GM04504 (cell line): ENCODE results near the gene TC2N.
"Not testable (repeated sequence)": the region's sequence is repeated elsewhere in the genome, so short reads cannot be mapped to it uniquely, and the experiment has no call there.

Experiments used
- DNase-seq: peaks from one replicate; pipeline ENCODE4 v3.0.0-alpha.2; 2012; ENCODE audit warnings: low read depth

The TC2N gene

DNA sequence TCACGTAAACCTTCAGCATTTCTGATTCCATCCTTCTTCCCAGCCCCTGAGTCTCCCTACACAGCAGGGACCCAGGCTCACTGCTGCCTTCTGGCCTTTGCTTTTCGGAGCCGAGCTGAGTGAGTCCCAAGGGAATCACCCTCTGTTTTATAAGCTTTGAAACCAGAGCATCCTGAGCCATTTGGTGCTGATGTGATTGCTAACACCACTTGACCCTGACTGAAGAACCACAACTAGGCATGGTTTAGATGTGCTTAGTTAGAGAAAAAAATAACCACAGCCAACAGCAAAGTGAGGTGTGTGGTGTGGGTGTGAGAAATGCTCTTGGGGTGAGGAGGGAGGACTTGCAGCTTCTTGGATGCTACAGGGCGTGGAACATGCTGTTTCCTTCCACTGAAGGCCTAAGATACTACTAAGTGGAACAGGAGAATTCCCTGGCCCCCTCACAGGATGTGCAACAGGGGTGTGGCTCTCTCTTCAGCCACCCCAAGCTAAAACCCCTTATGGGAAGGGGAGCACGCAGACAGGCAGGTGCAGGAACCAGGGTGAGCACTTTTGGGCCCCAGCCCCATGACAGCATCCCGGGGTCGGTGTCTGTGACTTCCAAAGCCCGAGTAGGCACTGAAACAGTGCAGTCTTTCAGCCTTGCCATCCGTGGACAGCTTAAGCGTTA lies at the start of gene TC2N:
Gene TC2N (minus strand): TSS at position 221 of the 673 bp plus-strand sequence. CDS start 53,767 bp downstream, outside the sequence.
- no peak for DNase-seq

DNA sequence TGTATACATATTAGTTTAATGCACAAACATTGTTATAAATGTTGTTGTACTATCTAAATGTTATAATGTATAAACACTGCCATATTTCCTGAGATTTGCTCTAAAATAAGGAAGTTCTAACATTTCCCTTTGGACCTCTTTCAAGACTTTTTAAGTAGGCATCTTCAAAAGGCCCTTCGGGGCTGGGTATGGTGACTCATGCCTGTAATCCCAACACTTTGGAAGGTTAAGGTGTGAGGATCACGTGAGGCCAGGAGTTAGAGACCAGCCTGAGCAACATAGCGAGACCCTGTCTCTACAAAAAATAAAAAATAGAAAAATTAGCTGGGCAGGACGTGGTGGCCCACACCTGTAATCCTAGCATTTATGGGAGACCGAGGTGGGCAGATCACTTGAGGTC lies 44.7 kb upstream of the TC2N start:
- DNase-seq, result no peak

DNA sequence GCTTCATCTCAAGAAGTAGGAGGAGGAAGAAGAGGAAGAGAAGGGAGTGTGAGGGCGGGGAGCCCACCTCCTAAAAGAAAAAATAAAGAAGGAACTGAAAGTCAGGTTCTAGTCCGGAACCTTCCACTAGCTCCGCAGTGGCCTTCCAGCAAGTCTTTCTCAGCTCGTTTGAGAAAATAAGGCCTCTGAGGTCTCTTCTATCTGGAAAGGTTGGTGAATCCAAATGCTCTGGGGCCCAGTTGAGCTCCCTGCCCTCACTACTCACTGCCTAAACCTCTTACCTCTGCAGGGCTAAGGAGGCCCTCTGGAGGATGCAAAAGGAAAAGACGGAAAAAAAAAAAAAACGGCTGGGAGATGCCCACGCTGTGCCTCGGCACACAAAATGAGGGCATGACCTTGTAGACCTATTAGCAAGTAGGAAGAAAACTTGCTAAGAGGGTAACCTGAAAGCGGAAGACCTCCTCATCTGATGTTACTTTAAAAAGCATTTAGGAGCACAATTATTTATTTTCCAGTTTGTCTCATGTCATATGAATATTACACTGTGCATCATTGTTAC lies 44.2 kb upstream of the TC2N start:
- no peak for DNase-seq

DNA sequence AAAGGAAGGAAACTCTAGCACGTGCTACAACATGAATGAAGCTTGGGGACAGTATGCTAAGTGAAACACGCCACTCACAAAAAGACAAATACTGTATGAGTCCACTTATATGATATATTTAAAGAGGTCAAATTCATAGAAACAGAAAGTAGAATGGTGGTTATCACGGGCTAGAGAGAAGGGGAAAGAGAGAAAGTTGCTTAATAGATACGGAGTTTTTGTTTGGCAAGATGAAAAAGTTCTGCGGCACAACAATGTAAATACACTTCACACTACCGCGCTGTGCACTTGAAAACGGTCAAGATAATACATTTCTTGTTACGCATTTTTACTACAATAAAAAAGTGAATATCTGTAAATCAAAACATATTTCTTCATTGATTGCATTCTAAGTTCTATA lies 42.9 kb upstream of the TC2N start:
- DNase-seq, result no peak

DNA sequence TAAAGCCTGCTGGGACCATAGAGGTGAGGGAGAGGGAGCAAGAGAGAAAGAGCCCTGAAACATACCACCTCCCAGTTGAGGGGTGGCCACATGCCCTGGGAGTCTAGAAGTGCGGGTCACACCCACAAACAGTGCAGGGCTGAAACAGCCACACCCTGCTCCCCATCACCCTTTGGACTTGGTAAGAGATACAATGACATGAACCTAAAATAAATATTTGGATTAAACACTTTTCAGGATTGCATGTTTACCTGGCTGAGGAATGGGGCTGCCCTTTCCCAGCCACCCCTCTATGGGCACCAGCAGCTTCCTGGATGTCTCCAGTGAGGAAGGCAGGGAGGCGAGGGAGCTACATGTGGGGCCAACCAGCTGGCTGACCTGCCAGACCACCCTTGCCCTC lies 39.0 kb upstream of the TC2N start:
- DNase-seq, result no peak

DNA sequence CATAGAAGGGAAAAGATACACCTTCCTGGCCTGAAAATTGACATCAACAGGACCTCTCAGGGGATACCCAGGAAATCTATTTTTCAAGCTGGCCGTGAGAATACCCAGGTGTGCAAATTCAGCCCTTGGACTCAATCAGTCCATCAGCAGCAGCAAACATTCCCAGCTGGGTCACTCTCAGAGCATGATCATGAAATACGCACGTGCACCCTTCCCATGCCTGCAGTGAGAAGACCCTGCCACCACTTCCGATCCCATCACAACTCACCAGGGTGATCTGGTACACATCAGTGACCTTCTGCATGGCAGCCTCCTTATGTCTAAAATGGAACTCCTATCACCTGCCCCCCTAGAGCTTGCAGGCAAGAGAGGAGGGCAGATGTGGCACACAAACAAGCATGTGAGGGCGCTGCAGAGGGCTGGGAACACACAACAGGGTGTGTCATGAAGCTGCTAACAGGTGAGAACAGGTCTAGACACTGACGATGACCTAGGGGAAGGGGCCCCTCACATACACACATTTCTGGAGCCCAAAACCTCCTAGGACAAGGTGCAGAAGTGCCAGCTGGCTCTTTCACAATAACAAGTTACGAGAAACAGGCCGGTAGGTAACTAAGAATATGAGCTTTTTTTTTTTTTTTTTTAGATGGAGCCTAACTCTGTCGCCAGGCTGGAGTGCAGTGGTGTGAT lies 37.8 kb upstream of the TC2N start:
- DNase-seq, result no peak

DNA sequence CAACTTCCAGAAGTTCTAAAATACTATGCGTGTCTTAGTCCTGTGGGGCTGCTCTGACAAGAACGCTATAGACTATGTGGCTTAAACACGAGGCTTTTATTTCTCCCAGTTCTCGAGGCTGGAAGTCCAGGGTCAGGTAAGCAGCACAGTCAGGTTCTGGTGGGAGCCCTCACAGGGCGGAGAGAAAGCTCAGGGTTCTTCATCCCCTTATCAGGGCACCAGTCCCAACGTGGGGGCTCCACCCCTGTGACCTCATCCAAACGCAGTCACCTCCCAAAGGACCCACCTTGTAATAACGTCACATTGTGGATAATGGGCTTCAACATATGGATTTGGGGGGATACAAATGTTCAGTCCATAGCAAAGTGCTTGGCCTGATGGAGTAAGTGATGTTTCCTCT lies 37.1 kb upstream of the TC2N start:
- DNase-seq, result no peak

DNA sequence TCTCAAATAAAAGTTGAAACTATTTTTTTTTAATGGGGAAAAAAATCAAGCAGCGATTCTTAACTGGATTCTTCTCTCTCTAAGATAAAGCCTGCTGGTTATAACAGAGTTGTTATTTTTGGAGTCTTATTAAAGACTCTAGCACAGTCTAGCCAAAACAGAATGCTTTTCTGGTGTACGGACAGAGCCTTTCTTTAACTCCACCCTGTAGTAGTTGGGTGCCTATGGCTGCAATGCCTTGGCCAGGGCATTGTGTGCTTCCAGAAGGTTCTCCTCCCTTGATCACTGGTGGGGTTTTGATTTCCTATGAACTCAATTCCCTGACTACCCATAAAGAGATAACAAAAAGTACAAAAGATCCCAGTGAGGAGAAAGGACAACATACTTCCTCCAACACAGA lies 35.7 kb upstream of the TC2N start:
- no peak for DNase-seq

DNA sequence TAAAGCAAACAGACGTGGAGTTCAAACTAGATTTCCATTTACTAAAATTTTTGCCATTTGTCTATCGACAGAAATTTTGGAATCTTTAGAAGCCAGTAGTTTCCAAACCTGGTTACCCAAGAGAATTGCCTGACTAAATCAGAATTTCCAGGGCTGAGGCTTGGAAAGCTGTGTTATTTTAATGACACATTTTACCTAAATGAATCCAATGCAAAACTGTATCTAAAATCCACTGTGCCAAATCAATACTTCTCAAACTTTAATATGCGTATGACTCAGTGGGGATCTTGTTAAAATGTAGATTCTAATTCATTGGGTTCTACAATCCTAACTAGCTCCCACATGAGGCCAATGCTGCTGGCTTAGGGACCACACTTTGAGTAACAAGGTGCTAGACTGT lies 35.0 kb upstream of the TC2N start:
- DNase-seq, result no peak

DNA sequence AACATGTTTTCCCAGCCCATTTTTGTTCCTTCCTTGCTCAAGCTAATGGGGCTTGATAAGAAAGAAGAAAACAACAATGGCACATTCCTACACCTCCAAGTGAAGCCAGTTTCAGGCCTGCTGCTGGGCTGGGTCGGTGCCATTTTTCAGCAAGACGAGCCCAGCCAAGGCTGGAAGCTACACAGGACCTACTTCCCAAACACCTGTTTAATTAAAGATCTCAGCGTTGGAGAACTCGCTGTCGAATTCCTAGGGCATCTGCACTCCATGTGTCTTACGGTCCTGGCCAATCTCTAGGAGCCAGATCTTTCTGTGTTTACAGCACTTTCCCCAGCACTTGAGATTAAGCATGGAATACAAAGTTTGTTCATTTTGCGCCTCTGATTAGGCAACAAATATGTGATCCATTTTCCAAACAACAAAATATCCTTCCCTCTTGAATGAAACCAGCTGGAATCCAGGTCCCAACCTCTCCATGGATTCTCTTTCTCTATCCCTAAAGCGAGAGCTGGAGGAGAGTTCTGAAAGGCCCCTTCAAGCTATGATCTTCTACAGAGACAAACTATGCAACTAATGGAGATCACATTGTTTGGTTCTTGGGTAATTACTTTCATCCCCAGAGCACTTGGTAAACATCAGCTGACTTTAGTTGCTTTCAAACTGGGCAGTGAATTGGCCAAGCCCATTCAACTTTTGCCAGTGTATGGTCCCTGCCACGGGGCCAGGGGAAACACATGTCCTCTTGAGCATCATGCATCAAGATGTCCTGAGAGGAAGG lies 34.3 kb upstream of the TC2N start:
- DNase-seq, result no peak

DNA sequence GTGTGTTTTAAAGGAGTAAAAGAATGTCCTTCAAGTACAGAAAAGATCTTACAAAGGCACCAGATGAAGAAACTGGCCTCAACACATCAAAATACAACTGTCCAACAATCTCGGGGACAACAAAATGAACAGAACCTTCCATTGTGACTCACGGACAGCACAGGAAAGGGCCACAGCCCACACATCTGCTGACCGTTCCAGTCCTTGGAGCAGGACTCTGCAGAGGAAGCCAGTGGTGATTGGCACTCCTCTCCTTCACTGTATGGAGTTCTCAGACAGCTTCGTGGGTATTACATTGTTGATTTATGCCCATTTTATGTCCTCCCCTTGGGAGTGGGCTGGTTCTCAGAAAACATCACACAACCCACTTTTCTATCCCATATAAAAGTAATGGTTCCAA lies 32.5 kb upstream of the TC2N start:
- DNase-seq, result no peak

DNA sequence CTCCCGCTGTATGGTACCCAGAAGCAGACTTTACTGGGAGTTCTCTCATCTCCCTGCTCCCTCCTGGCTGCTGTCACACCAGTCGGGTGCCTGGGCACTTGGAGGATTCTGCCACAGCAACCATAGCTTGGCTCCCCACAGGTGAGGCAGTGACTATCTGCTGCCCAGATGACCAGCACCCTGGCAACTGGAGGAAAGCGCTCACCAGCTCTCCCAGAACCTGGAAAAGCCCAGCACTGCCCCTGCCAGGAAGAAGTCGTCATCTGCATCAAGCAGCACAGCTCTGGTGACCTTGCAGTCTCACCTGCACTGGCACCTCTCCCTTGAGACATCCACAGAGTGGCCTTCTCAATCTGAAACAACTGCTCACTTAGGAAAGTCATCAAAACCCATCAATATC lies 31.9 kb upstream of the TC2N start:
- no peak for DNase-seq

DNA sequence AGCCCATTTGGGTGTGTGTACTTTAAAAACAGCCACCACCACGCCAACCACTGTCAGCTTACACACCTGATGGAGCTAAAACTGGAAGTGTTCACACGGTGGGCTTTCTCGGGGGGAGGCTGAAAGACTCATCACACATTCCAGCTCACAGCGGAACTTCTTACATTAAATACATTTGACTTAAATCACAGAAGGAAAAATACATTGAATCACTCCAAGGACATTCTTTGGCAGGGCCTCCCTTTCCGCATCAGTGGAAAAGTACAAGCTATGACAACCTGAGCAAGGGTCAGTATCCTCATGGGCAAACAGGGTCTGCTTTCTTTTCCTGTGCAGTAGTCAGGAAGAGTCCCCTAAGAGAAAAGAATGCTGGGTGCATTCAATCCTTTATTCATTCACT lies 31.0 kb upstream of the TC2N start:
- DNase-seq, result no peak

DNA sequence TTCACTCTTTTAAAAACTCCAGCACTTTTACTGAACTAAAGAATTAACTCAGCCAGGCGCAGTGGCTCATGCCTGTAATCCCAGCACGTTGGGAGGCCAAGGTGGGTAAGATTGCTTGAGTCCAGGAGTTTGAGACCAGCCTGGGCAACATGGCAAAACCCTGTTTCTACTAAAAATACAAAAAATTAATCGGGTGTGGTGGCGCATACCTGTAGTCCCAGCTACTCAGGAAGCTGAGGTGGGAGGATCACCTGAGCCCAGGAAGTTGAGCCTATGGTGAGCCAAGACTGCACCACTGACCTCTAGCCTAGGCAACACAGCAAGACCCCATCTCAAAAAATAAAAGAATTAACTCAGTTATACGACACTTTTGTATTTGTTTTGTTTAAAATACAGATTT lies 30.4 kb upstream of the TC2N start:
- not testable (repeated sequence) for DNase-seq

DNA sequence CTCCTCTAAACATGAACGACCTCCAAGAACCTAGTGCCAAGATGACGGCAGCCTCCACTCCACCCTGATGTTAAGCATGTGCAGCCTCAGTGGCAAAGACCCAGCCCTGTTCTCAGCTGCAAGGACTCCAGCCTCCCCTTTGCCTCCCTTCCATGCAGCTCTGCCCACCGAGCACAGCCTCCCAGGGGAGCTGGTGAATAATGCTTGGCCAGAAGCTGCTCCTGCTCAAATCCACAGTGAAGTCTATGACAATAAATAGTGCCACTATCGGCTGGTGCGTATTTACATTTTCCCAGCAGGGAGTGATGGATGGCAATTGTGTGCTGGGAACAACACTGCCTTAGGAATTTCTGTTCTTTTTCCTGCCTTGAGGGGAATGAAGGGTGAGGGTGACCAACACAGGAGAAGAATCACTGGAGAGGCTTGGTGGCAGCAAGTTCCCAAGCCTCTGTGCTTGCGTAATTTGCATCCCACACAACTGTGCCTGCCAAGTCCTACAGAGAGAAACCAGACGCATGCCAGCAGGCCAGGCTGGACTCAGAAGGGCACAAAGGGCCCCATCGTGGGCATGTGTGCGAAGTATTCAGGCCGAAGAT lies 29.9 kb upstream of the TC2N start:
- DNase-seq, result peak; percentile 65

DNA sequence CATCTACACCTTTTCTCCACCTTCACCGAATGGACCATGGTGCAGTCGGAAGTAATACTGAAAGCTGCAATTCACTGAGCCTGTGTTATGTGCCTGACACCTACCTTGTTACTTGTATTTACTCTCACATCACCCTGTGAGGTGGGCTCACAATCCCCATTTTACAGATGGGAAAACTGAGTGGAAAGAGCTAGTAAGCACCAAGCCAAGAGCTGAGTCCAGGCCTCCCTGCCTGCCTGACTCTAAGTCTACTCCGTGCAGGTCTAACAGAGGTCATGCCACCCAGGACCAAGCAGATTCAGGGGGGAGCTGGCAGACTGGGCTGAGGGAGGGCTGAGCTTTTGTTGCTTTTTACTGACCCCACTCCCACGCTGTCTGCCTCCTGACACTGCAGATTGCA lies 29.1 kb upstream of the TC2N start:
- DNase-seq, result no peak

DNA sequence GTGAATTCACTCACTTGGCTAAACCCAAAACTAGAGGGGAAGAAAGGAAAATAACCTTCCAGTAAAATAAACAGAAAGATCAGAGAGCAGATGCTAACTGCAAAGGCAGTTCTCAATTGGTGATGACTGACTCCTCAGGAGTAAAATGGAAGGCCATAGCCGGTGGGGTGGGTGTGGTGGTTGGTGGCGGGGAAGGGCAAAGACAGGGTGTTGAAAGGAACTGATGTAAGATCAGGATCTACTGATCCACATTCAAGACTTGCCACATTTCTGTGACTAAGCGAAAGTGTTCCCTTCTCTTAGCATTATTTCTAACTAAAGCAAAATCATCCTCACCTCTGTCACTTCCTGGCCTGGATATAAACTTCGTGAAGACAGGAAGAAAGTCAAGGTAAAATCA lies 26.3 kb upstream of the TC2N start:
- no peak for DNase-seq

DNA sequence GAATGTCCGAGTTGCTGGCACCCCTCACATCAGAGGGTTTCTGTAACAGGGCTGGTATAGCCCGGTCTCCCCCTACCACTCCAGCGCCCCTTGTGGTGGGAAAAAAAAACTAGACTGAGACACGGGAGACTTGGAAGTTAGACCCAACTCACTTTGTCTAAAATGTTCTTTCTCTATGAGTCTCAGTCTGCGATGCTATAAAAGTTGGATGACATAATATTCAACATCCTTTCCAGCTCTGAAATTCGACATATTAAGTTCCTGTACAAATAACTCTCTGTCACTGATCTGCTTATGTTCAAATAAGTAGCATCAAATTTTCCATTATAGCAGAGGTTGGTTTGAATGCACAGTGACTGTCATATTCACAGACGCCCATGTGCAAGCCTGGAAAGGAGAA lies 25.7 kb upstream of the TC2N start:
- no peak for DNase-seq

DNA sequence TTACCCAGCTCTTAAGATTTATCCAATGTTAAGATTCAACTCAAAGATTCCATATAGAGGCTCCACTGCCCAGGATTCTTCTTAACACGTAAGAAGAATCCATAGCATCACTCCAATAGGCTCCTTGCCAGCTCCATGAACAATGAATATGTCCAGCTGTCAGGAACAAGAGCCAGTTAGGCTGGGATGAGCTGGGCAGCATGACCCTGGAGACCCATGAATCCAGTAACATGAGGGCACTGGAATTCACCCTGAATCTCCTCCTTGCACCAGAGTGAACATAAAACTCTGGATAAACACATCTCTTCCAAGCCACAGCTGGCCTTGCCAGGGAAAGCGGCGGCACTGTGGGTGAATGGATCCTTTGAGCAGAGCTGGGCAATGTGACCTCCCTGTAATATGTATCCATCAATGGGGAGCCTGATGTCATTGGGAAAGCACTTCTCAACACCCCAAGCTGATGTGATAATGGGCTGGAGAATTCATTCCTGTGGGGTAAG lies 24.4 kb upstream of the TC2N start:
- no peak for DNase-seq

DNA sequence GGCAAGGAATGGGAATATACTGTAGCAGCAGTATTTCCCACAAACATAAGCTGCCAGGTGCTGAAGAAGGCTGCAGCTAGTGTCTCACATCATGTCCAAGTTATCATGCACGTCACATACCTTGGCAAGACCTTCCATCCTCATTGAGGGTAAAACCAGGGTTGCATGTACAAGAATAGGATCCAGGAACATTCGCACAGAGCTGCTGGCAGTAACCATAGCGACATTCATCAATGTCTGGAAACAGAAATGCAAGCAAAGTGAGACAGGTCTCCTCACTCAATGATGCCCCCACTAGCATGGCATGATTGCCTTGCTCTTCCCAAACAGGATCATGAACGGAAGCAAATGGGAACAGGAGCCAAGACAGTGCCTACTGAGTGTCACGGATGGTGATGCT lies 23.8 kb upstream of the TC2N start:
- no peak for DNase-seq

DNA sequence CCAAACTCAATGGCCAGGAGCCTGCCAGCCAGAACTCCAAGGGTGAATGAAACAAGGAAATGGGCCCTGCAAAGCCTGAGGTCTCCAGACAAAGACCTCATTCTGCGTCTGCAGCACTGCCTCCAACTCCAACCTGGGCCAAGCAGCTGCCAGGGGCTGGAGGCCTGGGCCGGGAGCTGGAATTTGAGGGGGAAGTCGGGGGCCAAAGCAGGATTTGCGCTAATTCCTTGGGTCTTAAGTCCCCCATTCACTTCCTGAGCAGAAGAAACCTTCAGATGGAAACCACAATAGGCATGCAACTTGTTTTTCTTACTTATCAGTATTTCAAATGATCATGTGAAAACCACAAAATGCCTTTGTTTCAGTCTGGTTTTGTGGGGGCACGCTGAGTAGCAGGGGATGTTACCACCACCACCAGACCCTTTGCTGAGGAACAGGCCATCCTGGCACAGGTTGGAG lies 23.0 kb upstream of the TC2N start:
- DNase-seq, result no peak

DNA sequence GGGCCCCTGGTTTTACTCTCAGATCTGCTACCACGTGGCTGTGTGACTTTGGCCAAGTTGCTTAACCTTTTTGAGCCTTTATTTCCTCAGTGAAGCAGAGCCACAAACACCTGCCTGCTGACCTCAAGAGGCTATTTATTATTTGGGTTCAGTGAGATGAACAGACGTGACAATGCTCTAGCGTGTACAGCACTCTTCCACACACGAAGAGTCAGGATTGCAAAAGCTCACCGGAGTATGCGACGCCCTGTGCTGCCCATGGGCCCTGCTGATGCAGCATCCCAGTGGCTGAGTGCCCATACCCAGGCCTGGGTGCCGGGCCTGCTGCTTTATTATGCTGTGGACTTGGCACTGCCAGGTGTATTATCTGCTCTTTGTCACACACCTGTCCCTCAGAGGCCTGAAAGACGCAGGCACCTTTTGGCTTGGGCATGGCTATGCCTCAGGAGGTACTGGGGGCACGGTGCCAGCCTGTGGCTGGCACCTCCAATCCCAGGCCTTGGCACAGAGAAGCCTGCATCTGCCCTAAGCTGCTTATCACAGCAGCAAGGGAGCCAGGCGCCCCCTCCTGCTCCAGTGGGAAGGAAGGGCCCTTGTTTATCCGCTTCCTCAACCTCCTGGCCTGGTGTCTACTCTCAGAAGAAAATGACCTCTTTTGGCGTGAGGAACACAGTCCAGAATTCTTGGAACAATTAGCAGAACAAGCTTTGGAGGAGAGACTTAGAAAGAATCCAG lies 22.3 kb upstream of the TC2N start:
- DNase-seq, result no peak
